Activated CD4-positive, alpha-beta T cell treated with anti-CD3 and anti-CD28 coated beads for 4 hours (primary cell): ENCODE data around the gene KRTAP4-7.
"Not testable (repeated sequence)": the region's sequence is repeated elsewhere in the genome, so short reads cannot be mapped to it uniquely, and the experiment has no call there.

ENCODE experiments used
- DNase-seq, 2 donors: peaks; one replicate each; pipeline ENCODE4 v3.0.0-alpha.2; 2020

Gene KRTAP4-7

GRCh38 chr17:41065829-41066624 is 17.9 kb upstream of the KRTAP4-7 start, which contains the start of gene KRTAP2-4:
Gene KRTAP2-4, minus strand, starts transcription at chr17:41065879. Its CDS starts 34 bp downstream, at chr17:41065845.
- DNase-seq, result no peak

GRCh38 chr17:41067281-41067680 is 16.7 kb upstream of the KRTAP4-7 start:
- DNase-seq, result no peak

- DNase-seq, result no peak
Observed at GRCh38 chr17:41069031-41069430, 14.9 kb upstream of the KRTAP4-7 start.

GRCh38 chr17:41071606-41072360 is 12.2 kb upstream of the KRTAP4-7 start:
- DNase-seq, result no peak

- no peak for DNase-seq
Observed at GRCh38 chr17:41073676-41074075, 10.3 kb upstream of the KRTAP4-7 start.

- DNase-seq, result no peak
Observed at GRCh38 chr17:41076788-41077187, 7.2 kb upstream of the KRTAP4-7 start.

- DNase-seq, result no peak
Observed at GRCh38 chr17:41082626-41083025, 1.3 kb upstream of the KRTAP4-7 start.

GRCh38 chr17:41083427-41083826 is 523 bp upstream of the KRTAP4-7 start:
- not testable (repeated sequence) for DNase-seq

GRCh38 chr17:41088760-41089352 is 4.9 kb downstream of the KRTAP4-7 start:
- DNase-seq, result not testable (repeated sequence)

- DNase-seq, result no peak
Observed at GRCh38 chr17:41096055-41096454, 12.1 kb downstream of the KRTAP4-7 start.

- DNase-seq, result no peak
Observed at GRCh38 chr17:41098042-41098441, 14.1 kb downstream of the KRTAP4-7 start, which contains the start of gene KRTAP4-8. Gene KRTAP4-8, minus strand, starts transcription at chr17:41098142. Its CDS starts 58 bp downstream, at chr17:41098084.

GRCh38 chr17:41098481-41098880 is 14.5 kb downstream of the KRTAP4-7 start:
- no peak for DNase-seq

GRCh38 chr17:41099682-41100480 is 15.9 kb downstream of the KRTAP4-7 start:
- DNase-seq, result not testable (repeated sequence)

GRCh38 chr17:41101586-41102259 is 17.8 kb downstream of the KRTAP4-7 start, which contains the start of gene KRTAP4-16:
Gene KRTAP4-16, minus strand, starts transcription at chr17:41102209. Its CDS starts 0 bp downstream, at chr17:41102209.
- no peak for DNase-seq

GRCh38 chr17:41103896-41104295 is 19.9 kb downstream of the KRTAP4-7 start:
- DNase-seq, result no peak

- DNase-seq, result not testable (repeated sequence)
Observed at GRCh38 chr17:41104386-41105038, 20.6 kb downstream of the KRTAP4-7 start.

- DNase-seq, result not testable (repeated sequence)
Observed at GRCh38 chr17:41105347-41105746, 21.4 kb downstream of the KRTAP4-7 start, which contains the start of gene KRTAP4-9. Gene KRTAP4-9, plus strand, starts transcription at chr17:41105389. Its CDS starts 0 bp downstream, at chr17:41105389.

- DNase-seq, result no peak
Observed at GRCh38 chr17:41107941-41108450, 24.0 kb downstream of the KRTAP4-7 start.

GRCh38 chr17:41108728-41109386 is 24.9 kb downstream of the KRTAP4-7 start:
- not testable (repeated sequence) for DNase-seq
